HG03571 (cell line): ENCODE results near the gene SH3BGR.

Experiments
- ATAC-seq: cut with Tn5 transposase; IDR thresholded peaks from one replicate; pipeline ENCODE4 v1.9.1; 2021; ENCODE audit not compliant: unreplicated experiment

Gene SH3BGR

DNA sequence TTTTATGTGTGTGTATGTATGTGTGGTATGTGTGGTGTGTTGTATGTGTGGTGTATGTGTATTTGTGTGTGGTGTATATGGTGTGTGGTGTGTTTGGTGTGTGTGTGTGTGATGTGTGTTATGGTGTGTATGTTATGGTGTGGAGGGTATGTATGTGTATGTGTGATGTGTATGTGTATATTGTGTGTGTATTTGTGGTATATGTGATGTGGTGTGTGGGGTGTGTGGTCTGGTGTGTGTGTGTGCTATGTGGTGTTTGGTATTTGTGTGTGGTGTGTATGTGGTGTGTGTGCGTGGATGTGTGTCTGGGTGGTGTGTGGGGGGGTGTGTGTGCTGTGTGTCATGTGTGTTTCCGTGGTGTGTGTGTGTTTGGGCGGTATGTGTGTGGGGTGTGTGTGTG, 59.3 kb downstream of the SH3BGR start:
- no peak for ATAC-seq

DNA sequence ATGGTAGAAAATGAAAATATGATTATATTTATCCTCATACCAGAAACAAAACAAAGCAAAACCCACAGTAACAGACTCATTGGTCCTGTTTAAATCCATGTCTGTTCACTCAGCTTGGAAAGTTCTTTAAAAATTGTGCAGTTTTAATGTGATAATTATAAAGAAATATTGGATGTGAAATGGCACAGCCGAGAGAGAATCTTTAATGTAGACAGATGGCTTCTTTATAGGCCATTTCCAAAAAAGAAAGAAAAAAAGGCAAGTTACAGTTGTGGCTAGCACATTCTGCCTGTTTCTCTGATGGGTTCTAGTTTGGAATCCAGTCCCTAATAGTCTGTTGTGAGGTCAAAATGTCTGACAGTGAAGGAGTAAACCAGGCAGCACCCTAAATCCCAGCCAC, 62.0 kb downstream of the SH3BGR start:
- no peak for ATAC-seq

DNA sequence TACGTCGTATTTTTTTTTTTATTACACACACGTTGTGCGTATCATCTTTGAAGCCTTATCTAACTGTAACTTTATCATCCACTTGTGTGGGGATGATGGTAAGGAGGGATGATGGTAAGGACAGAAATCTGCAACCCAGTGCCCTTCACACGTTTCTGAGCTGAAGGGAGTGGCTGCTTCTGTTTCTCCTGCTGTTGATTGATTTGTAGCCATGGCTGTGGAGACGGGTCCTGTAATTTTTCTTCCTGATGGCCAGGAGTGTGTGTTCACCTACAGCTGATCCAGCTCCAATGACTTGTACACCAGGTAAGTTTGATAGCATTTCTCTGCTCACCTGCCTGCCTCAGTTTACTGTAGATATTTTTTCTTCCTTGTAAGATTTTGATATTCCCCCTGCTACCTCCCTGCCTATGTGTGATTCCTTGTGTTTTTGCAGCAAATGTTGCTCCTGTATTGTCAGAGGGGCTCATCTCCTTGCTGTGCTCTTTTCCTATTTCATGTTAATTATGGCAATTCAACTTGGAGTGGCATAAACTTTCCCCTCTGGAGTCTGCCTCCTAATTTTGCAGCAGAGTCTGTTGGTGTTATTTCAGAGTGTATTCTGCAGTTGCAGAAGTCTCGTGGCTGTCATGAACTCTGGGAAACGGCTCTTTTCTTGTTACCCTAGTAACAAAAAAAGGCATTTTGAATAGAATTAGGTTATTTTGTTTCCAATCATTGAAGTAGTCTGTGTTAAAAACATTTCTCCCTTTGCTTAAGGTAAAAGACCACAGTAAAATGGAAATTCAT, 64.1 kb downstream of the SH3BGR start:
- no peak for ATAC-seq

DNA sequence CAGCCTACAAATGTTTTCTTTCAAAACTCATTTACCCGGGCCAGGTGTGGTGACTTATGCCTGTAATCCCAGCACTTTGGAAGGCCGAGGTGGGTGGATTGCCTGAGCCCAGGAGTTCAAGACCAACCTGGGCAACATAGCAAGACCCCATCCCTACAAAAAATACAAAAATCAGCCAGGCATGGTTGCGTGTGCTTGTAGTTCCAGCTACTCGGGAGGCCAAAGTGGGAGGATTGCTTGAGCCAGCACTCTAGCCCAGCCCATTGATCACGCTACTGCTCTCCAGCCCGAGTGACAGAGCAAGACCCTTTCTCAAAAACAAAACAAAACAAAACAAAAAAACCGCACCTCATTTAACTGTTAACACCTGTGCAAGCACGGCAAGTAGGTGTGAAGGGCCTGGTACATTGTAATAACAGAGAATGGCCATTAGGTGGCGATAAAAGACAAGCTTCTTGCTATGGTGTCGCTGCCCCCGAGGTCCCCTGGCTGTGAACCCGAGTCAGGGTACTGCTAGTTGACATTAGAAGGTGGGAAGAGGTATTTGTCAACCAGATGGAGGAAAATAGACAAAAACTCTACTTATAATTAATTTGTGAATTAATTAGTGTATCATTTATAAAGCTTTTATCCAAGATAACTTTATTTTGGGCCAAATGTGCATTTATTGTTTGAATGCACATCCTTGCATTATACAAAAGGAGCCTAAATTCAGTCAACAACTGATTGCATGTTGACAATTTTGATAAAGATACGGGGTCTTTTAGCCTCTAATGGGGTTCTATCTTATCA, 66.5 kb downstream of the SH3BGR start:
- ATAC-seq, result no peak

DNA sequence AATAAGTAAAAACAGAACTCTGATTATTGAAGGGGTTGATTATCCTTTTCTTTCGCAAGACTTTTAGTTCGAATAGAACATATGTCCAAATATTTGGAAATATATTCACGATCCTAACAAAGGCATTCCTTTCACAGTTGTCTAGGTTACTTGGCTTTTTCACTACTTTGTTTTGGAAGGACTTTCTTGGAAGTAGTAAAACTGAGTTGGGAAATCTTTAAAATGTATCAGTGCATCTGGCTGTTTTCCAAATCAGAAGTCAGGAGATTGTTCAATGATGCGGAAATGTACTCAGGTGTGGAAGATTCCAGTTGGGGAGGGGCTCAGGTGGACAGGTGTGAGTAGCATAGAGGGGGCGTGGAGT, 67.1 kb downstream of the SH3BGR start:
- ATAC-seq, result no peak

DNA sequence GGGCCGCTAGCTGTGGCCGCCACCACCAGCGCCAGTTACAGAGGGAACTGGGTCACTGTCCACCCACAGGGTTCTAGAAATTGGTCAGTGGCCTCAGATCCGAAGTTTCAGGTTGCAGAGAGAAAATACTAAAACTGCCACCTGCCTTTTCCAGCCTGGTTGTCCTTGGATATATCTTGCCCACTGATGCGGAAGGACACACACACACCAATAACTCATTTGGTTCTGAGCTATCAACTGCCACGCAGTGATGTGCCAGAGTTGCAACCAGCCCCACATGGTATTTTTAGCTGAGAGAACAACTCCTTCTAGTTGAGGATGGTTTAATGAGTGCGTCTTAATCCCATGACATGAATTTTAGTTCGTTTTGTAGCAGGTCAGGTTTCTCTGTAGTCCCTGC, 68.1 kb downstream of the SH3BGR start:
- no peak for ATAC-seq

DNA sequence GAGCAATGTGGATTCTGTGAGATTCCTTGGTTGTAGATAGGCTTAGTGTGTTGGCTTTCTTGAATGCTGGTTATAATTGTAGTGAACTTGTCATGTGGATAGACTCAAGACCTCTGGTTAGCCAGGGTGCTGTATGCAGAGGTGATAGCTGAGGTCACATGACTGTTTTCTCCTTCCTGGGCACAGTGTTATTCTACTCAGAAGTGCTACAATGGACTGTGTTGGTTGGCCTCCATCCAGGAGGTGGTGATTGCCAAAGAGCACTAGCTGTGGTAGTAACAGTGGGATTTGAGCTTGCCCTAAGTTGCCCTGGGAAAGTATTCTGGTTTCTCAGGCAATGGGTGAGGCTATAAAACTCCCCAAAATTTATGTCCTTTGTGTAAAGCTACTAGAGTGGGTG, 71.6 kb downstream of the SH3BGR start:
- no peak for ATAC-seq

DNA sequence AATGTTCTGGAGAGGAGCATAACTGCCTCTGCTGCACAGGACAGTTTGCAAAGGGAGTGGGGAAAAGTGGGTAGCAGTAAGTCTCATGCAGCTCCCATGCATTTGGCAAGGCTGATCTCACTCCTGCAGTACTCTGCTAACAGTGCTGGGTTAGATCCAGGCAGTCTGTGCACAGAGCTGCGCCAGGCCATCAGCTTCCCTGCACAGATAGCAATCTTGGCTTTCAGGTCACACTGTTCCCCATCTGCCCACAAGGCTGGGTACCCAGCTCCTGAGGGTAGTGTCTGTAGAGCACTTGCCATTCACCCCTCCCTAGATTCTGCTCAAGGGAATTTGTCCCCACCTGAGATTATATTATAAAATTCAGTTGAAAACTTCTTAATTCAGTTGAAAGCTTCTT, 72.1 kb downstream of the SH3BGR start:
- ATAC-seq, result no peak

DNA sequence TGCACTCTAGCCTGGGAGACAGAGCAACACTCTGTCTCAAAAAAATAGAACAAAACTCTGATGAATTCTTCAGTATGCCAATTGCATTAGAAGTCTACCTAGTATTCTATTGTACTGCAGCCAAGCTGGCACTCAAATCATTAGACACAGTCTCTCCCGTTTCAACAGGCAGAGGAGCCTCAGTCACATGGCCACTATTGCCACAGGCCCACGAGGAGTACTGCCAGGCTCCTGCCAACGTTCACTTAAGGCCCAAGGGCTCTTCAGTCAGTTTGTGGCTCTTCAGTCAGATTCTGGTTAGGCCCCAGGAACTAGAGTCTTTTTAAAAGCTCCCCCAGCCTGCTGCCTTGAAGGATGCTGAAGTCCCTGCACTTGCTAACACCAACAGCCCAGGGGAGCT, 73.4 kb downstream of the SH3BGR start:
- ATAC-seq, result no peak

DNA sequence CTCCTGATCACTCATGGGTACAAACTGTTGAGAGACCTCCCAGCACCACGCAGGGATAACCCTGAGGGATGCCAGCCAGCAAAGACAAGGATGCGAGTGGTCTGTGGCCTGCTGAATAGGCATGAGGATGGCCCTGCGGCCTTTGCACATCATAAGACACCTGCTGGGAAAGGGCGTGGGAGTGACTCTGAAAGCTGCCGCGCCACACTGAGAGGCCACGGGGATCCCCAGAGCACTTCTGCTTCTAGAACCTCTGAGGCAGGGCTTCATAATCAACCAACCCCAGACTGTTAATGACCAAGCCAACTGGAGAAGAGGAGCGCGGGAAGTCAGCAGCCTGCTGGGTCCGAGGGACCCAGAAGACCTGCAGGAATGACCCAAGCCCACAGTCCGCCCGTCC, 73.8 kb downstream of the SH3BGR start:
- ATAC-seq, result no peak

DNA sequence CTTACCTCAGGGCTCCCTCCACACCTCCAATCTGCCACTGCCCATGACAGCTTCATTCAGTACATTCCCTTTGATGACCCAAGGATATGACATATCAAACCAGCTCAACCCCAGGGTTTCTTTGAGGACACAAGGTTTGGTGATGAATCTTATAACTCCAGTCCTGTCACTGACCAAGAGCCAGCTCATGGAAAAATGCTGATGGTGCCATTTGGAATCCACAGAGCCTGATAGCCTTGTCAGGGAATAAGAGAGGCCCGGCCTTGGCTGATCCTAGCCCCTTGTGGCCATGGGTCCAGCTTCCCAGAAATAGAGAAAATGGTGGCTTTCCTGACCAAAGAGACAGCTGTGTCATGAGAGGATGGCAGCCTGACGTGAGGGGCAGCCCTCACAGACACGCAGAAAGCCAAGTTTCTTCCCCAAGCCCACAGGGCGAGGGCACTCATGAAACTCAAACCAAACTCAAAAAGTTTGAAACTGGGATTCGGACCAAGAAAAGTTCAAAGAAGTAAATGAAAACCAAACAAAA, 75.4 kb downstream of the SH3BGR start:
- ATAC-seq, result no peak

DNA sequence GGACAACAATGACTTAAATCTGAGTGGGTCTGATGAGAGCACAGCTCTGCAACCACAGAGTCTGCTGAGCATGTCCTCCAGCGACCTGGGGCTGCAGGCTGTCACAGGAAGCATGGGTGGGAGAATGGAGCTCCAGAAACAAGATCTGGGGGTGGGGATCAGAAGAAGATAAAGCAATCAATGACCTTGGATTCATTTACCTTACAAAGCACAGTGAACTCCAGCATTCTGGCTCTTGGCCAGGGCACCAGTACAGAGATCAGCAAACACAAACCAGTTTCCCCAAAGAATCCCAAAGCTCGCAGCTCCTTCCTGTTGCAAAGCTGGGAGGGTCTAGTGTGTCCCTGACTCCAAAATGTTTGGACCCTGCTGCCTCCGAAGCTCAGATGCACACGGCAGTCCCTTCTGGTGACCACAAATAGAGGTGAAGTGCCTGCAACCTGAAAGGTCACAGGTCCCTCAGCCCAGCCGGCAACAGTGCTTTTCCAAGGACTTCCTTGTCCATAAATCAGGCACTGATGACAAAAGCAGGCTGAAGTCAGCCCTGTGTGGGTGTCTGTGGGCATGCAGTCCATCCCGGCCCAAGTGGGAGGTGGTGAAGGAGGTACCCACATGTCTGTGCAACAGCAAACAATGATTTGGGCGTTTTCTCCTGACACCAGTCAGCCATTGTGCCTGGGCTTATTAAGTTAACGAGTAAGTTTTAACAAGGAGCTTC, 76.1 kb downstream of the SH3BGR start:
- ATAC-seq, result no peak

DNA sequence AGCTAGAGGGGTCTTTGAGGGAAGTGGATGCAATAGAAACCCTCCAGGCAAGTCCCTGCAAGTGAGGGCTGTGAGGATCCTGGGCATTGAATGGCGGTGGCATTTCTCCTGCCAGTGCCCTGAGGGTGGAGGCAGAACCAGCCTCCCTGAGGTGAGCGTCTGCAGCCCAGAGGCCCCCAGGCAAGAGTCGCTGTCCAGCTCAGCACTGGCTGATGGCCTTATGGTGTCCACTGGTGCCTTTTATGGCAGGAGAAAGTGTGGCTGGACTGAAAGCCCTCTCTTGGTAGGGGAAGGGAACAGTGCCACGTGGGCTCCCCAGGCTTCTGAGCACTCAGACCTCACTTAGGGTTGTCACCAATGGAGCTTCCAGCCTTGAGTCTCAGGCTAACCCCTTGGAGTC, 77.3 kb downstream of the SH3BGR start:
- no peak for ATAC-seq

DNA sequence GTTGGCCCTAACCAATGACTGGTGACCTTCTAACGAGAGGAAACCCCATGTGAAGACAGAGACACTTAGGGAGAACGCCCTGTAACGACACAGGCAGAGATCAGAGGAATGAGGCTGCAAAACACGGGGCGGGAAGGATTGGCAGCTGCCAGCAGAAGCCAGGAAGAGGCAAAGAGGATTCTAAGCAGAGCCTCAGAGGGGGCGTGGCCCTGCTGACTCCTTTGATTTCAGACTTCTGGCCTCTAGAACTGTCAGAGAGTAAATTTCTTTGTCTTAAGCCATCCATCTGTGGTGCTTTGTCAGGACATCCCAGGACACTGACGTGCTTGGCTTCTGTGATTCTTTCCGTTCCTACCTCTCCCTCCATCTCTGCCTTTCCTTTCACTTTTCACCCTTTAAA, 79.3 kb downstream of the SH3BGR start:
- ATAC-seq, result no peak

DNA sequence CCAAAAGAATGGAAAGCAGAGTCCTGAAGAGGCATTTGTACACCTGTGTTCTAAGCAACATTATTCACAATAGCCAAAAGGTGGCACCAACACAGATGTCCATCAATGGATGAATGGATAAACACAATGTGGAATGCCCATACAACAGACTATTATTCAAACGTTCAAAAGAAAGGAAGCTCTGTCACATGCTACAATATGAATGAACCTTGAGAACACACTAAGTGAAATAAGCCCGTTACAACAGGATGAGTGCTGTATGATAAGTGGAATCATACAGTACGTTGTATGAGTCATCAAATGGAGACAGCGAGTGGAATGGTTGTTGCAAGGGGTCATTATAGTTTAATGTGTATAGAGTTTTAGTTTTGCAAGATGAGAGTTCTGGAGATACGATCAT, 80.1 kb downstream of the SH3BGR start:
- ATAC-seq, result no peak

DNA sequence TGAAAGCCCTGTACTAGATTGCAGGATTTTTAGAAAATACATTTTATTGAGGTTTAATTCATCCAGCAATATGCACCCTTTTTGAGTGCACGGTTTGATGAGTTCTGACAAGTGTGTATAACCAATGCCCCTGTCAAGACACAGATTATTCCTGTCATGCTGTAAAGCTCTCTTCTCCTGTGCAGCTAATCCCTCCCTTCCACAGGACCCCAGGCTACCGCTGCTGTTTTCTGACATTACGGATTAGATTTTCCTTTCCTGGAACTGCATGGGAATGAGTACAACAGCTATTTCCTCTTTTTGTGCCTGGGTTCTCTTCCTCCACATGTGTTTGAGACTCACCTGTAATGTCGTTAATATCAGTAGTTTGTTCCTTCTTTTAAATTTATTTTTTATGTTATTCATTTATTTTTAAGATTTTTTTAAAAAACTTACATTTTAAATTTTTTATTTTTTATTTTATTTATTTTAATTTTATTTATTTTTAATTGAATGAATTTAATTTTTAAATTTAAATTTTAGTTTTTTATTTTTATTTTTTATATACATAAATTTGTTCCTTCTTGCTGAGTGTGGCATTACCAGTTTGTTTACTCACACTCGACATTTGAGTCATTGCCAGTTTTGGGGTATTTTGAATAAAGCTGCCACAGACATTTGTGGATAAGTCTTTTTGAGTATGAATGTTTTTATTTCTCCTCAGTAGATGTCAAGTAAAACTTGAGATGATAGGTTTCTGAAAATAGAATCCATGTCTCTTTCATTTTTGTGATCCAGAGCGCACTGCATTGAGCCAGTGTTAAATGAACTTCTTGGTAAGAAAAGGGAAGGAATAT, 82.0 kb downstream of the SH3BGR start:
- ATAC-seq, result no peak

DNA sequence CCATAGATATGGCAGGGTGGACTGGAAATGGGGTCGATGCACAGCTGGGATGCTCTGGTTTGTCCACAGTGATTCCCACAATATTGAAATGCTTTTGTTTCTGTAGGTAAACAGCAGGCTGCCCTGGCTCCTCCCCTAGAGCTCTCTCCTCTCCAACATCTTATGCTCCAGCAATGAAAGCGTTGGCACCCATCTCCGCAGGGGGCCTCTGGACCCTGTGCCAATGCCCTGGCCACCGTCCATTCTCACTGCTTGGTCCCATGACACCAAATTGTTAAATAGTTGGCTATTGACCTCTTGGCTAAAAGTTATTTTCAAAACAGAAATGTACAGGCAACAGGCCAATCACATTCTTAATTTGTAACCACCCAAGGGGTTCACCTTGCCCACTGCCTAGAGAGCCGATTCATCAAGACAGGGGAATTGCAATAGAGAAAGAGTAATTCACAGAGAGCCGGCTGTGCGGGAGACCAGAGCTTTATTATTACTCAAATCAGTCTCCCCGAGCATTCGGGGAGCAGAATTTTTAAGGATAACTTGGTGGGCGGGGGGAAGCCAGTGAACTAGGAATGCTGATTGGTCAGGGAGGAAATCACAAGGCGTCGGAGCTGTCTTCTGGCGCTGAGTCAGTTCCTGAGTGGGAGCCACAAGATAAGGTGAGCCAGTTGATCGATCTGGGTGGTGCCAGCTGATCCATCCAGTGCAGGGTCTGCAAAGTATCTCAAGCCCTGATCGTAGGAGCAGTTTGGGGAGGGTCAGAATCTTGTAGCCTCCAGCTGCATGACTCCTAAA, 84.1 kb downstream of the SH3BGR start:
- ATAC-seq, result no peak

DNA sequence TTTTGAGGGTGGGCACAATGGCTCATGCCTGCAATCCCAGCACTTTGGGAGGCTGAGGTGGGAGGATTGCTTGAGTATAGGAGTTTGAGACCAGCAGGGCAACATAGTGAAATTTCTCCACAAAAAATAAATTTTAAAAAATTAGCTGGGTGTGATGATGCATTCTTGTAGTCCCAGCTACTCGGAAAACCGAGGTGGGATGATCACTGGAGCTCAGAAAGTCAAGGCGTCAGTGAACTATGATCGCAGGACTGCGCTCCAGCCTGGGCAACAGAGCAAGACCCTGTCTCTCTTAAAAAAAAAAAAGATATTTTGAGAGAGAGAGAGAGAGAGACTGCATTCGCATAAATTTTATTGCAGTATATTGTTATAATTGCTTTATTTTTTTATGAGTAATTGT, 85.1 kb downstream of the SH3BGR start:
- no peak for ATAC-seq

DNA sequence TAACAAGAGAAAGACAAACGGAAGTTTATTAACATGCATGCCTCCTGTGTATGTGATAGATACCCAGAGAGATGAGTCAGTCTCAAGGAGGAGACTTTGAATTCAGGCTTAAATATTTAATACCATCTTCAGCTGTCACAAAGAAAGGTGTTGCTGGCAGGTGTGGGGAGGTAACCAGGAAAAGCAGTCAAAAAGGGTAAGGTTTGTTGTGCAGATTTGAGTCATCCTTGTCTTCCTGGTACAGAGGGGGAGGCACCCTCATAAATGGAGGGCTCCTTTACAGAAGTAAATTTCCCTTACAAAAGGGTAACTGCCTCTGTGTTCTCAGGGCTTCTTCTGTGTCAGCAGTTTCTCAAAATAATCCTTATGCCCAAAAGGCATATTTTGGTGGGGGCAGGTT, 85.8 kb downstream of the SH3BGR start:
- no peak for ATAC-seq

DNA sequence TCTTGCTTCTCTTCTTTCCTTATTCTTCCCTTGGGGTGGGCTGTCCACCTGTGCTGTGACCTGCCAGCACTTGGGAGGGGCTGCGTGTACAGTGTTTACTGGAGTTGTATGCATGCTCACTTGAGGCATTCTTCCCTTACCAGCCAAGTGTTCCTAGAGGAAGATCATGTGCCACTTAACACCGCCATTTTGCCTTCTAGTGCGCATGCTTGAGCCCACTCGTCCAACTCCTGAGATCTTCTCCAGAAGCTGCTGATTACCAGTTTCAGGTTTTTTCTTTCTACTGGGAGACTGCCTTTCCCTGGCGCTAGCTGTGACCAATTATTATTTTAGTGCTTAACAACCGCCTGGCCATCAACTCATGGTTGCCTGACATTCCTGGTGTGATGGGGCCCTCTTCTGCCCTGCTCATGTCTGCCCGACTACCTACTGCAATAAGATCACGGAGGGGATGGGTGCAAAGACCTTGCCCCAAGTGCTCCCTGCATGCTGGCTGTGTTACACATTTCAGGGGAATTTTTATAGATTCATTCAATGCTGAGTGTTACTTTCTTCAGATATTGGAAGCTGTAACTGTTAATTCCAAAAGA, 86.8 kb downstream of the SH3BGR start:
- ATAC-seq, result no peak
